GM19025 (cell line): ENCODE data around the gene ABCB6.

Experiments
- ATAC-seq: cut with Tn5 transposase; IDR thresholded peaks from one replicate; pipeline ENCODE4 v1.9.1; 2021; ENCODE audit warnings: mild to moderate bottlenecking, low read depth, moderate library complexity; ENCODE audit not compliant: unreplicated experiment

Gene ABCB6

DNA sequence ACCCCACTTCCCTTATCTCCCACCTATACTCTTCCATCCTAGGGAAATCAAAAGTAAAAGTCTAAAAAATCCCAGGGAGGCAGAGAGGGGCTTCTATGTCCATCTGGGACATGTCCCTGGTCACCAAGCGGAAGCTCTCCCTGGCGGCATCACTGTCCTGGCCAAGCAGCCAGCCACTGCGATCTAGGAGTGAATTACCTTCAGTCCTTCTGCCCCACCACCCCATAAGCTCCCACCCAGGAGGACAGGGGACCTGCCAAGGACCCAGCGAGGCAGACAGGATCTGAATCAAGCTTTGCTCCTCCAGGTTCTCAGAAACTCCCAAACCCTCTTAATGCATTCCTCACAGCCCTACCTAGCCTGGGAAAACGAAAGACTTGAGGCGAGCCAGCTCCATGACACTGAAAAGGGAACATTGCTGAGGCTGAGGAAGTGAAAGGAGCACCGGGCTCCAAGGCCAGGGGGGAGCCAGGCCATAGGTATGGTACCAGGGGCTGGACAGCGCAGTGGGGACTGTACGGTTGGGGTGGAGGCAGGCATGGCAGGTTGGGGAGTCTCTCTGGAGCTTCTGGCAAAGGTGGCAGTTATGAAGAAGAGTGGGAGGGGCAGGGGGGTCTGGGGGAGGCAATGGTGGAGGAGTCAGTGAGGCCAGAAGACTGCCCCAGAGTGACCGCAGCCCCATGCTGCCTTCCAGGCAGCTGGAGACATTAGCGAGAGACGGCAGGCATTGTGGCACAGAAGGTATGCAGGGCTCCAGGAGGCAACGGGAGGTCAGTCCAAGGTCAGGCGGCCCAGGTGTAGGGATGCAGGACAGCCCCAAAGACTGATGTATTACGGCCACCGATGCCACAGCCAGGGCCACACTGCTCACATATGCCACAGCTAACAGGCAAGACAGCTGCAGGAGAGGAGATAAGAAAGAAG lies 46.3 kb downstream of the ABCB6 start:
- no peak for ATAC-seq

DNA sequence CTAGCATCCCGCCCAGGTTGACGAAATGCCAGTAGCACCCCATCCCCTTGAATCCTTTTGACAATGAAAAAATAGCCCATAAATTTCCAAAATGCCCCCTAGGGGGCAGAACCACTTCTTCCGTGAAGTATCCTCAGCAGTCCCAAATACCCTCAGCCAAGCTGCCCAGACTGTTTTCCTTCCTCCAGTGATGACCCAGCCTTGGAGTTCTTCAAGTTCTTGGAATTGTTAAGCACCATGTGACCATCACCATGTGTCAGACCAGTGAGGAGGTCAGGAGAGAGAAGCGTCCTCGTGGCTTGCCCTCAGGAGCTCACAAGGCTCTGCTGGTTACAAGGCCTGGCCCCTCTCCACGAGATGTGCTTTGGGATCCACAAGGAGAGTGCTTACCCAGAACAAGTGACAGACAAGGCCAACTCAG lies 47.5 kb downstream of the ABCB6 start:
- no peak for ATAC-seq

DNA sequence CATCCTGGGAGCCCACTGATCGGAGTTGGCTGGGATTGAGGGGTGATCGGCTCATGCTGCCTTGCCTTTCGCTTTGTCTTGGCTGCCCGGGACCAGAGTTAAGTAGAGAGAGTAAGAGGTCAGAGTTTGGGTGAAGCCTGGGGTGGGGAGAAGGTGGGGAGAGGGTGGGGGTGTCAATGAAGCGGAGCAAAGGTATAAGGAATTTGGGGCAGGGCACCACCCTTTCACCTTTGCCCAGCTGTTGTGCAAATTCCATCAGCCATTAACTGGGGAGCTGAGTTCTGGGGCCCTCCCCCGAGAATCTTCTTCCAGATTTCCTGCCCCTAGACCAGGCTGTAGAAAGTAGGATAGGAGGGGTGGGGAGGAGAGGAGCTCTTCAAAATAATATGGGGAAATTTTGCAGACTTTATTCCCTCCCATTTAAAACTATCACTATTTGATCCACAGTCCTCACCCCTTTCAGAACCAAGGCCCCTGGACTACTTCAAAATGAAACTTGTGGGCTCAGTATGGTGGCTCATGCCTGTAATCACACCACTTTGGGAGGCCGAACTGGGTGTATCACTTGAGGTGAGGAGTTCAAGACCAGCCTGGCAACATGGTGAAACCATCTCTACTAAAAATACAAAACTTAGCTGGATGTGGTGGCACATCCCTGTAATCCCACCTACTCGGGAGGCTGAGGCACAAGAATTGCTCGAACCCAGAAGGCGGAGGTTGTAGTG lies 48.7 kb downstream of the ABCB6 start, which contains the start of gene SLC23A3:
SLC23A3 (minus strand) TSS at position 100 of the 725 bp plus-strand sequence; CDS start at position 55, 45 bp downstream.
- ATAC-seq = no peak

DNA sequence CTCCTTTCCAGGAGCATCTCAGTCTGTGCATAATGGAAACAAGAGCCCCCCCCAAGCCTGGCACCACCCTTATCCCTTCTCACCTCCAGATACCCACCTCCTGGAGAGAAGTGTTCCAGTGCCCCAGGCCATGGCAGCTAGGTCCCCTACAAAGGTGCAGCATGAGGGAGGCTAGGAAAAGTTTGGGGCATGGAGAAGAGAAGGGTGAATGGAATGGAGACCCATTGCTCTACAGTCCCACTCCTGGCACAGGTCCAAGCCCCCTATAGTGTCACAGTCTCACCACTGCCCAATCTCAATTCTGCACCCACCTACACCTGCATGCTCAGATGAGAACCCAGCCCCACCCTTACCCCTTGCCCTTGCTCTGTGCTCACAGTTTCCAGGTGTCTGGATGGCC lies 49.8 kb downstream of the ABCB6 start:
- ATAC-seq = no peak

DNA sequence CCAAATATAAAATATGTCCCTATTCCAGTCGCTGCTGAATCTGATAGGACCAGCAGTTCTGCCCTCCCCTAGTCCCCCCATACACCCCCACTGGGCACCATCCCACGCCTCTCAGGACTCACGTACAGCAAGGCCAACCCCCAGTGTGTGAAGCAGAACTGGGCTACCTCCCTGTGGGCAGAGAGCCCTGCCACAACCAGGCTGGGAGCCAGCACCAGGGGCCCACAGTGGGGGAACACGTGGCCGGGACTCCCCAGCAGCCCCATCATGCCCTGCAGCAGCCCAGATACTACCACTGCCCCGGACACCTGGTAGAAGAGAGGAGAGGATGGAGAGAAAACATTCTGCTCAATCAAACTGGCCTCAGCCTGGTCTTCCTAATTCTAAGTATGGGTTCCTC lies 50.2 kb downstream of the ABCB6 start:
- no peak for ATAC-seq

DNA sequence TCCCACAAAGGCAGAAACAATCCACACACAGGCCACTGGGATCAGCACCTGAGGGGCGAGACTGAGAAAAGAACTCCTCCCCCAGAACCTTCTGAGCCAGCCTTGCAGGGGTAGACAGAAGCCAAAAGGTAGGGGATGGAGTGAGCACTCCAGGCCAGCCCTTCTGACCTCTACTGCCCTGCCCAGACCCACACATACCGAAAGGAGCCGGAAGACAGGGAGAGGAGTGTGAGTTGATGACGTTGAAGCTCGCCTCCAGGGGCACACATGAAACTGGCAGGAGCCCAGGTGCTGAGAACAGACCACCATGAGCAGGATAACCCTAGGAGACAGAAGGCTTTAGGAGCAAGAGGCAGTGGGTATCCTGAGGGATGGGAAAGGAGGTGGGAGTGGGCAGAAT lies 50.8 kb downstream of the ABCB6 start:
- ATAC-seq = no peak

DNA sequence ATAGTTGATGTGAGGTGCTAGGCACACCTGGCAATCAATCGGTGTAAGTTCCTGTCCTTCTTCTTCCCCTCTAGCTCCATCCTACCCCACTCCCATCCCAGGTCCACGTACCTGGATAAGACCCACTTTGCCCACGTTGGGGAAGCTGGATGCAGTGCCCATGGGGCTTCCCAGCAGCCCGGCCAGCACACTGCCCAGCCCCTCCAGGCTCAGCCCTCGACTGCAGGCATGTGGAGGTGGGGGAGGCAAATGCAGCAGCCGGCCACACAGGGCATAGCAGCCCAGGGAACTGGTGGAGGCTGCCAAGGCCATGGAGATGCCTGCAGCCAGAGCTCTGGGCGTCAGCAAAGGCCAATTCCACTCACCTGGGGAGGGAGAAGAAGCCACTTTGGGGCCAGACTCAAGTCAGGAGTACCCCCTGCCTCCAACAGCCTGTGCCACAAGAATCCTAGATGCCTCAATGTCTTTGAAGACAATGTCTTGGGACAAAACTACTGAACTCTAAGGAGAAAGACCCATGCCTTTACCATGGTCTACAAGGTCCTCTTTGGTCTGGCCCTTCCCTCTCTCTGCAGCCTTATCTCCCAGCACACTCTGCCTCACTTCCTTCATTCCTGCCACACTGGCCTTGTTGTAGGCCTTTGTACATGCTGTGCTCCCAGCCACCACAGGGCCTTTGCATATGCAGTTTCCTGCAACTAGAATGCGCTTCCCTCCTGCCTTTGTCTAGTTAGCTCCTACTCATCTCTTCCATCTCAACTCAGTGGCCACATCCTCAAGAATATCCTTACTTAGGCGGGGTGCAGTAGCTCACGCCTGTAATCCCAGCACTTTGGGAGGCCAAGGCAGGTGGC lies 53.5 kb downstream of the ABCB6 start:
- ATAC-seq = no peak

DNA sequence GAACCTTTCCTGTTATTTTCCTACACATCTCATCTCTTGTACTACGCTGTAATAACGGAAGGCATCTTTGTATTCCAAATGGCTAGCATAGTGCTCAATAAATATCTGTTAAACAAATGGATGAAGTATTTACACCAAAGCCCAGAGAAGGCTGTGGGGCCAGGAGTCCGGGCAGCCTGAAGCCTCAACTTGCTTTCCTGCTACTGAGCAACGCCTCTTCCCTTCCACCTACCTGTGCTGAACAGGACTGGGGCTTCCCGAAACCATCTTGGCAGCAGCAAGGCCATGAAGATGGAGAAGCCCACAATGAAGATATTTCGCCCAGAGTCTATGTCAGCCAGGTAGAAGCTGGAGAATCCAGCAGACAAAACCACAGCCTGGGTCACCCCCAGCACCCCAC lies 55.6 kb downstream of the ABCB6 start:
- no peak for ATAC-seq

DNA sequence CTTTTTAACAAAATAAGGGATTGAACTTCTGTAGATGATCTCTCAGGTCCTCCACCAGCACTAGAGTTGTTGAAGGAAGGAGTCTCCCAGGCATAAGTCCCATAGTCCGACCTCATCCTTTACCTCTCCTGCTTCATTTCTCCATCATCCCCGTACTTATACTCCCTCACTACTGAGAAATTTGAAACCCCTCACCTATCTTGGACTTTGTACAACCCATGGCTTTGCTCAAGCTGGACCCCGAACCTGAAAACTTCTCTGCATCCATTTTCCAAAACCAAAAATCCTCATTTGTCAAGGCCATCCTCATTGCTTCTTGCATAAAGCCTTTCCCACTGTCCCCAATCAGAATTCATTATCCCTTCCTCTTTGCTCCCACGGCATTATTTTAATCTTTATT lies 57.7 kb downstream of the ABCB6 start:
- ATAC-seq = no peak

DNA sequence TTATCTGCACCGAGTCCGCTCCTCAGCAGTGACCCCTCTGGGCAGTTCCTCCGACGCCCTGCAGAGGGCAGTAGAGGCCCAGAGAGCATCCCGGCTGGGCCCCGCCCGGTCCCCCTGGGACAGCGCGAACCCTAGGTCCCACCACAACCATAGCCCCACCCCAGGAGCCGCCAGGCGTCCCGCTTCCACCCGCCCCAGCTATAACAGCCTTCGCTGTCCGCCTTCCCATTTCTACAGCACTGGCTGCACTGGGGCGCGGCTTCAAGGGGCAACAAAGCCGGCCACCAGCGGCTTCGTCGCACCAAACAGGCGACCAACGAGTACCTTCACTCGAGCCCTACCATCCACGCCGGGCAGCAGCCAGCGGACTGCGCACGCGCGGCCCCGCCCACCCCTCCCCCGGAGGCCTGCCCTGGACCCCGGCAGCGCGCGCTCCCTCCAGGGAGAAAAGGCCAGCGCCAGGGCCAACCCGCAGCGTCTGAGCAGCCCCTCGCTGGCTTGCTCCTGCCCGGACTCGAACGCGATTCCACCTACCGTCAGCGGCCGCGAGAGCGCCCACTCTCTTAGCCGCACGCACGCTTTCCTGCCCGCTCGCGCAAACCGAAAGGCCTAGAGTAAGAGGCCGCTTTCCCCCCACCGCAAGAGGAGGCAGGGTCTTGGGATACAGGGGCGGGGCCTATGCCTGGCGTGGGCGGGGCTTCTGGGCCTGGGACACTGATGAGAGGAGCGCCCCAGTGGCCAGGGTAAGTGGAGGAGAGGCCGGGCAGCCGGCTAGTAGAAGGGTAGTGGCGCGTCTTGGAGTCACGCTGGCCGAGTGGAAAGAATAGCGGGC lies 58.4 kb downstream of the ABCB6 start, which contains the start of gene NHEJ1:
NHEJ1 (minus strand) TSS at position 630 of the 832 bp plus-strand sequence. CDS start 2,453 bp downstream, outside the sequence.
- peak; percentile 86 for ATAC-seq
